Stimulated activated CD8-positive, alpha-beta memory T cell treated with anti-CD3 and anti-CD28 coated beads, Interleukin-7, amount 100 ng/mL, for 48 hours (primary cell): Measurements from ENCODE around the gene SESN1.
A peak's percentile ranks its signal among the peaks of the same experiment; 100 is the strongest.
"Not testable (repeated sequence)": the region's sequence is repeated elsewhere in the genome, so short reads cannot be mapped to it uniquely, and the experiment has no call there.

ENCODE experiments used
- DNase-seq, 2 donors: peaks; one replicate each; pipeline ENCODE4 v3.0.0-alpha.2; 2020; ENCODE audit warnings: low read depth in 1 of 2; ENCODE audit errors: extremely low read depth in 1 of 2

Gene SESN1

GRCh38 chr6:109094416-109095035, at the start of gene SESN1:
Gene SESN1, minus strand, starts transcription at chr6:109094846. Its CDS starts 773 bp downstream, at chr6:109094073.
- DNase-seq: peak; percentile 73 to 96

DNA sequence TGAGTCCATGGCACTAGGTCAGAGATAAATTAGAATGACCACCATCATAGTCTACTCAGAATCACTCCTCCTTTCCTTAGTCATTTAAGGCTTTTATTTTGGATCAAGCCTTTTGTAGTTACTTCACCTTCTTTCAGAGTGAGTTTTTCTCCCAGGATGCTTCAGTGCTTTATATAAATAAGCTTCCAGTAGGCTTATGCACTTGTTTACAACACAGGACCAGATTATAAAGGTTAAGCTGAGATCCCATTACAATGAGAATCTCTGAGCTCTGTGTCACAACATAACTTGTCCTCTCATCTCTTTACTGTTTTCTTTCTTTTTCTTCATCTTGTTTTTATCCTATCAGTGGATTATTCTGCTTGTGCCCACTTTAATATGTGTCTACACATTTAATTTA, 48.5 kb upstream of the SESN1 start:
- DNase-seq: no peak

GRCh38 chr6:109142067-109142466, 47.4 kb upstream of the SESN1 start:
- not testable (repeated sequence) for DNase-seq

DNA sequence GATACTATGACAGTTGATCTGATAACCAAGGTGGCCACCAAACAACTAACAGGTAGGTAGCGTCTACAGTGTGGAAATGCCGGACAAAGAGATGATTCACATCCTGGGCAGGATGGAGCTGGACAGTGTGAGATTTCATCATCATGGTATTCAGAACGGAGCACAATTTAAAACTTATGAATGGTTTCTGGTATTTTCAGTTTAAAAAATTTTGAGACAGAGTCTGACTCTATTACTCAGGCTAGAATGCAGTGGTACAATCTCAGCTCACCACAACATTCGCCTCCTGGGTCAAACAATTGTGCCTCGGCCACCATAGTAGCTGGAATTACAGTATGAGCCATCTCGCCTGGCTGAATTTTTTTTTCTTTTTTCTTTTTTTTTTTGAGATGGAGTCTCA, 44.5 kb upstream of the SESN1 start:
- DNase-seq: no peak

DNA sequence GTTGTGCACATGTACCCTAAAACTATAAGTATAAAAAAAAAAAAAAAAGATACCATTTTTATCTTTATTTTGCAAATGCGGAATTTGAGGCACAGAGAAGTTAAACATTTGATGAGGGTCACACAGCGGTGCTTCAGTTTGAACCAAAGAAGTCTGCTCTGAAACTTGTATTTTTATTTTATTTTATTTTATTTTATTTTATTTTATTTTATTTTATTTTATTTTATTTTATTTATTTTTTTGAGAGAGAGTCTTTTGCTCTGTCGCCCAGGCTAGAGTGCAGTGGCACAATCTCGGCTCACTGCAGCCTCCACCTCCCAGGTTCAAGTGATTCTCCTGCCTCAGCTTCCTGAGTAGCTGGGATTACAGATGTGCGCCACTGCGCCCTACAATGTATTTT, 41.9 kb upstream of the SESN1 start:
- DNase-seq: not testable (repeated sequence)

DNA sequence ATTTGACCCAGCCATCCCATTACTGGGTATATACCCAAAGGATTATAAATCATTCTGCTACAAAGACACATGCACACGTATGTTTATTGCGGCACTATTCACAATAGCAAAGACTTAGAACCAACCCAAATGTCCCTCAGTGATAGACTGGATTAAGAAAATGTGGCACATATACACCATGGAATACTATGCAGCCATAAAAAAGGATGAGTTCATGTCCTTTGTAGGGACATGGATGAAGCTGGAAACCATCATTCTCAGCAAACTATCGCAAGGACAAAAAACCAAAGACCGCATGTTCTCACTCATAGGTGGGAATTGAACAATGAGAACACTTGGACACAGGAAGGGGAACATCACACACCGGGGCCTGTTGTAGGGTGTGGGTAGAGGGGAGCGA, 41.4 kb upstream of the SESN1 start:
- not testable (repeated sequence) for DNase-seq

DNA sequence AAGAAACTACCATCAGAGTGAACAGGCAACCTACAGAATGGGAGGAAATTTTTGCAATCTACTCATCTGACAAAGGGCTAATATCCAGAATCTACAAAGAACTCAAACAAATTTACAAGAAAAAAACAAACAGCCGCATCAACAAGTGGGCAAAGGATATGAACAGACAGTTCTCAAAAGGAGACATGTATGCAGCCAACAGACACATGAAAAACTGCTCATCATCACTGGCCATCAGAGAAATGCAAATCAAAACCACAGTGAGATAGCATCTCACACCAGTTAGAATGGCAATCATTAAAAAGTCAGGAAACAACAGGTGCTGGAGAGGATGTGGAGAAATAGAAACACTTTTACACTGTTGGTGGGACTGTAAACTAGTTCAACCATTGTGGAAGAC, 41.0 kb upstream of the SESN1 start:
- not testable (repeated sequence) for DNase-seq

GRCh38 chr6:109130065-109130464, 35.4 kb upstream of the SESN1 start:
- no peak for DNase-seq

DNA sequence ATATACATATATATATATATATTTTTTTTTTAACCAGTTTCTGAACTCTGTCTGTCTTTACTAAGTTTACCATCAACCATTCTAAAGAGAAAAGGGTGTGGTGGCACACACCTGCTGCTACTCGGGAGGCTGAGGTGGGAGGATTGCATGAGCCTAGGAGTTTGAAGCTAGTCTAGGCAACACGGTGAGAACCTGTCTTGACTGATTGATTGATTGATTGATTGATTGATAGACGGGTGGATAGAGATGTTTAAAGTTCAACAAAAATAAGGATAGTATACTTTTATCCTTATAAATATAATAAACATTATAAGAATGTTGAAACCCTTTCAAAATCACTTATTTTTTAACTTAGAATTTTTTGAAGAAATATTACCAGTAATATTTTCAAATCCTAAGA, 30.9 kb upstream of the SESN1 start:
- no peak for DNase-seq

DNA sequence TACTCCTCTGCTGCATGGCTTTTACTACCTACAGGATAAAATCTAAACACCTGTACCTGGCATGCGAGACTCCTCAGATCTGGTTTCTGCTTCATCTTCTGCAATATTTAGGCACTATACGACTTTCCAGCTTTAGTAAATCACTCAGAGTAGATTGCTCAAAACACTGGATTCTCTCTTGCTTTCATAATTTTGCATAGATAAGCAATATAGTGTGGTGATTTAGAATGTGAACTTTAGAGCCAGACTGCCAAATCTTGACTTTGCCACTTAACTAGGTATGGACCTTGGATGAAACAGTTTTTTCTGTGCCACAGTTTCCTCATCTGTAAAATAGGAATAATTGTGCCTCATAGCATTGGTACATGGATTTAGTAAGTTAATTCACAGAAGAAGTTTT, 29.6 kb upstream of the SESN1 start:
- DNase-seq: no peak

DNA sequence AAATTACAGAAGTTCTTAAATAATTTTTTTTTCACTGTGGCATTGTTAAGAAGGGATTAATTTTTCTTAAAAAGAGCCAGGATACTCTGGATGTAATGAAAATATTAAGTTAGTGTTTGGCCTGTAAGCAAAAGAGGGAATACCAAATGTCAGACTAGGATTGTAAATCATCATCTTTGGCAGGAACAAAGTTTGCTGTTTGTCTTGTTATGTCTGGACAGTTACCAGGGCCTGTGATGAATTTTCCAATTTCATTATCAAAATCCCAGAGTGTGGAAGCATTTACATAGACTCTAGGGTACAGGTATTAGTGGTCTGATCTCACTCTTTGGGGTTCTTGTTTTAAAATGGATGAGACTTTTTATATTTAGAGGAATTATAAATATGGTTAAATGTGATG, 26.8 kb upstream of the SESN1 start:
- DNase-seq: no peak

DNA sequence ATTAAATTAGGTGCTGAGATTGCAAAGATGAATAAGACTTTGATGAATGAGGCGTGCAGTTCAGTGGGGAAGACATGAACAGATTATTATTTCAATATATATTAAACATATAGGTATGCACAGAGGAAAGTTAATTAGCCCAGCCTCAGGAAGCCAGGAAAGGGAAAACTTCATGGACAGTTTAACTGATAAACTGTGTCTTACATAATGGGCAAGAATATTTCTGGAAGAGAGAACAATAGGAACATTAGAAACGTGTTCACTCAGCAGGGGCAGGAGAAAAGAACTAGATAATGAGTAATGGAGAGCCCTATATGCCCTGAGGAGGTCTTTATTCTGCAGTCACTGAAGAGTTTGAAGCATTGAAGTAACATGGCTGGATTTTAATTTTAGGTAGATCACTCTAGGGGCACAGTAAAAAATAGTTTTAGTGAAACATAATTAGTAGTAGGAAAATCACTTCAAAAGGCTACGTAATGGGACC, 24.3 kb upstream of the SESN1 start:
- DNase-seq: no peak

GRCh38 chr6:109118337-109118736, 23.7 kb upstream of the SESN1 start:
- no peak for DNase-seq

GRCh38 chr6:109117346-109118035, 22.8 kb upstream of the SESN1 start:
- no peak for DNase-seq

- not testable (repeated sequence) for DNase-seq
Observed at GRCh38 chr6:109112663-109113062, 18.0 kb upstream of the SESN1 start.

DNA sequence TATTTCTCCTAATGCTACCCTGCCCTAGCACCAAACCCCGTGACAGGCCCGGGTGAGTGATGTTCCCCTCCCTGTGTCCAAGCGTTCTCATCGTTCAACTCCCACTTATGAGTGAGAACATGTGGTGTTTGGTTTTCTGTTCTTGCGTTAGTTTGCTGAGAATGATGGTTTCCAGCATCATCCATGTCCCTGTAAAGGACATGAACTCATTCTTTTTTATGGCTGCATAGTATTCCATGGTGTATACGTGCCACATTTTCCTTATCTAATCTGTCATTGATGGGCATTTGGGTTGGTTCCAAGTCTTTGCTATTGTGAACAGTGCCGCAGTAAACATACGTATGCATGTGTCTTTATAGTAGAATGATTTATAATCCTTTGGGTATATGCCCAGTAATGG, 15.0 kb upstream of the SESN1 start:
- DNase-seq: not testable (repeated sequence)

DNA sequence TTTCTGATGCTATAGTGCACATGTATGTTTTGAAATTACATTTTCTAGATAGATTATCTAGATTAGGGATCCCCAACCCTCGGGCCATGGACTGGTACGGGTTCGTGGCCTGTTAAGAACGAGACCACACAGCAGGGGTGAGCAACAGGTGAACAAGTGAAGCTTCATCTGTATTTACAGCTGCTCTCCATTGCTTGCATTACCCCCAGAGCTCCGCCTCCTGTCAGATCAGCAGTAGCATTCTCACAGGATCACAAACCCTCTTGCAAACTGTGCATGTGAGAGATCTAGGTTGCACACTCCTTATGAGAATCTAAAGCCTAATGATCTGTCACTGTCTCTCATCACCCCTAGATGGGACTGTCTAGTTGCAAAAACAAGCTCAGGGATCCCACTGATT, 11.0 kb upstream of the SESN1 start:
- DNase-seq: no peak

DNA sequence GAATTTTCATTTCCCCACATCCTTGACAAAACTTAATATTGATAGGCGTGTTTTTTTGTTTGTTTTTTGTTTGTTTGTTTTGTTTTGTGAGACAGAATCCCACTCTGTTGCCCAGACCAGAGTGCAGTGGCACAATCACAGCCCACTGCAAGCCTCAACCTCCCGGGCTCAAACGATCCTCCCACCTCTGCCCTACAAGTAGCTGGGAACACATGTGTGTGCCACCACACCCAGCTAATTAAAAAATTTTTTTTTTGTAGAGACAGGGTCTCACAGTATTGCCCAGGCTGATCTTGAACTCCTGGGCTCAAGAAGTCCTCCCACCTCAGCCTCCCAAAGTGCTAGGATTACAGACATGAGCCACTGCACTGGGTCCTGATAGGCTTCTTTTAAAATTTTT, 9.9 kb upstream of the SESN1 start:
- DNase-seq: no peak

DNA sequence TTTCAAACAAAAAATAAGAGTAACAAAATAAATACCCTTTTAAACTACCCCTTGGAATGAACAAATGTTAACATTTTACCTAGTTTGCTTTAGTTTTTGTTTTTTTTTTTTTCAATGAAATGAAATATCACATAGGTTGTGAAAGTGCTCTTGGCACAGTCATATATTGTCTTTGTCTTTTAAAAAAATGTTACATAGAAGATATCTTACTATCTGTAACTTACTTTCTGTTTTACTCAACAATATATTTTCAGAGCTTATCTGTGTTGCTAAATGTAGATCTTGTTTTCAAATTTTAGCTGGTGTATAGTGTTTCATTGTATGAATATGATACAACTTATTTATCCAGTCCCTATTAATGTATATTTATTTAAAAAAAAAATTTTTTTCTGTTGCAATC, 9.3 kb upstream of the SESN1 start:
- no peak for DNase-seq

DNA sequence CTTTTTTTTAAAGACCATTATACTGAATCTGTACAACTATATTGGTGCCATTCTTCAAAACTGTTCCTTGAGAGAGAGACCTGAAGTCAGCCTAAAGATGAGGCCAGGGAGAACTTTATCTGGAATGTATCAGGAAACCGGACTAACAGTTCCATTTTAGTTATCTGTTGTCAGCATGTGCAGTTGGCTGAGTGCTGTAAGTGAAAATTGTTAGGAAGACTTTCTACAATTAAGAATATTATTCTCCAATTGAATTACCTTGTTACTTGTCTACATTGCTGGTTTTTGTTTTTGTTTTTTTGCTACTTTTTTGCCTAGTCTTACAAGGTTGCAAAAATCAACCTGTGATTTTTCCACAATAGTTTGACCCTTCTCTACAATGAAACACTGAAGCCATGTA, 8.1 kb upstream of the SESN1 start:
- no peak for DNase-seq

DNA sequence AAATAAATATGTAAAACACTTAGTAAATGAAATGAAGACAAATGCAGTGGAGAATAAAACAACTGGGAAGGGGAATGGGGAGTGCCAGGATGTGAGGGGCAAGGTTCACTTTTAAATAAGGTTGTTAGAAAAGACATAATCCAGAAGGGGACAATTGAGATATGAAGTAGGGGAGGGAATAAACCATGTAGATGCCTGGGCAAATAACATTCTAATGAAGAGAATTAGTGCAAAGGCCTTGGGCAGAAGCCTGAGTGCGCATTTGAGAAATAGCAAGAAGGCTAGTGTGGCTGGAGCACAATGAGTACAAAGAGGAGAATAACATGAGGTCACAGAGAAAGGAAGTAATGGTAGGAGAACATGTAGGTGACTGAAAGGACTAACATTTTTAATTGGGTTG, 3.0 kb upstream of the SESN1 start:
- no peak for DNase-seq

GRCh38 chr6:109096208-109096607, 1.6 kb upstream of the SESN1 start:
- no peak for DNase-seq

GRCh38 chr6:109095835-109096084, 1.1 kb upstream of the SESN1 start:
- no peak for DNase-seq
